ENCODE data around the gene AUTS2.

DNA sequence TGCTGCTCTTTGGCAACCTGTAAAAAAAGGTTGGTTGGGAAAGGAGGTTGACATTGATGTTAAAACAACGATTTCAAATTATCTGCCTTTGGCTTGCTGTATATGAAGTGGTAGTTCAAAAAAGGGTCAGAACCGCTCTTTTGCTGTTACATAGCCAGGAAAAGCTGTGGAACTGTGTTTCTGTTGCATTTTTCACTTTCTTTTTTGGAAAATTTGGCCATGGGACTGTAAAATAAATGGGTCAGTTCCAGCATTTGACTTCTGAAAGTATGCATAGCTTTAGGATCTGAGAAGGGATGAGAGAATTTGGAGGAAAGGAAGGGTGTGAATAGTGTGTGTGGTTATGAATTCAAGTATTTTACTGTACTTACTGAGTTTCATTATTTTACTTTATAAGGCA, 7.3 kb downstream of the AUTS2 start:
- TF ChIP-seq, protein P1, sequence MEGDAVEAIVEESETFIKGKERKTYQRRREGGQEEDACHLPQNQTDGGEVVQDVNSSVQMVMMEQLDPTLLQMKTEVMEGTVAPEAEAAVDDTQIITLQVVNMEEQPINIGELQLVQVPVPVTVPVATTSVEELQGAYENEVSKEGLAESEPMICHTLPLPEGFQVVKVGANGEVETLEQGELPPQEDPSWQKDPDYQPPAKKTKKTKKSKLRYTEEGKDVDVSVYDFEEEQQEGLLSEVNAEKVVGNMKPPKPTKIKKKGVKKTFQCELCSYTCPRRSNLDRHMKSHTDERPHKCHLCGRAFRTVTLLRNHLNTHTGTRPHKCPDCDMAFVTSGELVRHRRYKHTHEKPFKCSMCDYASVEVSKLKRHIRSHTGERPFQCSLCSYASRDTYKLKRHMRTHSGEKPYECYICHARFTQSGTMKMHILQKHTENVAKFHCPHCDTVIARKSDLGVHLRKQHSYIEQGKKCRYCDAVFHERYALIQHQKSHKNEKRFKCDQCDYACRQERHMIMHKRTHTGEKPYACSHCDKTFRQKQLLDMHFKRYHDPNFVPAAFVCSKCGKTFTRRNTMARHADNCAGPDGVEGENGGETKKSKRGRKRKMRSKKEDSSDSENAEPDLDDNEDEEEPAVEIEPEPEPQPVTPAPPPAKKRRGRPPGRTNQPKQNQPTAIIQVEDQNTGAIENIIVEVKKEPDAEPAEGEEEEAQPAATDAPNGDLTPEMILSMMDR (IDR thresholded peaks at IDR 0.05; ENCODE audit: low read depth, low read length, missing input control), result no peak
- no peak for TF ChIP-seq GABPA (IDR thresholded peaks at IDR 0.05 in 1 of 2, conservative IDR thresholded peaks at IDR 0.05 in 1 of 2)
- TF ChIP-seq EGR1 (IDR thresholded peaks at IDR 0.05; ENCODE audit: low read depth in 2 of 2), result no peak
- no peak for TF ChIP-seq YY1 (IDR thresholded peaks at IDR 0.05)
- TF ChIP-seq, protein P2, sequence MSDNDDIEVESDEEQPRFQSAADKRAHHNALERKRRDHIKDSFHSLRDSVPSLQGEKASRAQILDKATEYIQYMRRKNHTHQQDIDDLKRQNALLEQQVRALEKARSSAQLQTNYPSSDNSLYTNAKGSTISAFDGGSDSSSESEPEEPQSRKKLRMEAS (IDR thresholded peaks at IDR 0.05), result no peak
- TF ChIP-seq, protein P3, sequence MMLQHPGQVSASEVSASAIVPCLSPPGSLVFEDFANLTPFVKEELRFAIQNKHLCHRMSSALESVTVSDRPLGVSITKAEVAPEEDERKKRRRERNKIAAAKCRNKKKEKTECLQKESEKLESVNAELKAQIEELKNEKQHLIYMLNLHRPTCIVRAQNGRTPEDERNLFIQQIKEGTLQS (IDR thresholded peaks at IDR 0.05), result no peak
- TF ChIP-seq JUND (IDR thresholded peaks at IDR 0.05), result no peak
- TF ChIP-seq RAD21 (IDR thresholded peaks at IDR 0.05), result no peak
- TF ChIP-seq SP1 (IDR thresholded peaks at IDR 0.05), result no peak
- no peak for TF ChIP-seq TAF1 (conservative IDR thresholded peaks at IDR 0.05)
- TF ChIP-seq, protein P4, sequence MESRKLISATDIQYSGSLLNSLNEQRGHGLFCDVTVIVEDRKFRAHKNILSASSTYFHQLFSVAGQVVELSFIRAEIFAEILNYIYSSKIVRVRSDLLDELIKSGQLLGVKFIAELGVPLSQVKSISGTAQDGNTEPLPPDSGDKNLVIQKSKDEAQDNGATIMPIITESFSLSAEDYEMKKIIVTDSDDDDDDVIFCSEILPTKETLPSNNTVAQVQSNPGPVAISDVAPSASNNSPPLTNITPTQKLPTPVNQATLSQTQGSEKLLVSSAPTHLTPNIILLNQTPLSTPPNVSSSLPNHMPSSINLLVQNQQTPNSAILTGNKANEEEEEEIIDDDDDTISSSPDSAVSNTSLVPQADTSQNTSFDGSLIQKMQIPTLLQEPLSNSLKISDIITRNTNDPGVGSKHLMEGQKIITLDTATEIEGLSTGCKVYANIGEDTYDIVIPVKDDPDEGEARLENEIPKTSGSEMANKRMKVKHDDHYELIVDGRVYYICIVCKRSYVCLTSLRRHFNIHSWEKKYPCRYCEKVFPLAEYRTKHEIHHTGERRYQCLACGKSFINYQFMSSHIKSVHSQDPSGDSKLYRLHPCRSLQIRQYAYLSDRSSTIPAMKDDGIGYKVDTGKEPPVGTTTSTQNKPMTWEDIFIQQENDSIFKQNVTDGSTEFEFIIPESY (IDR thresholded peaks at IDR 0.05), result no peak
- no peak for TF ChIP-seq FOXA1 (IDR thresholded peaks at IDR 0.05)
- TF ChIP-seq RXRA (IDR thresholded peaks at IDR 0.05), result no peak
